A673 (cell line): ENCODE data around the gene PDGFA.

Source experiments
- CTCF ChIP-seq: fragments of 300-800, 200-600 bp; sonication (generic); conservative IDR thresholded peaks from 2 replicates; pipeline ENCODE4 v1.5.1; 2017; ENCODE audit warnings: low read depth, mild to moderate bottlenecking, antibody characterized with exemption, low read length, moderate library complexity, mixed read lengths
- EZH2 ChIP-seq: fragments of 200-600 bp; sonication (generic); IDR thresholded peaks from 2 replicates; pipeline ENCODE4 v1.6.1; 2017; ENCODE audit warnings: borderline replicate concordance, low read depth, mild to moderate bottlenecking, mixed read lengths, antibody characterized with exemption, low read length; ENCODE audit not compliant: poor library complexity, severe bottlenecking

- TF ChIP-seq CTCF (no peak), EZH2 (no peak)
Observed at GRCh38 chr7:556837-557557, 37.4 kb upstream of the PDGFA start.
